AG09319 (cell line): Measurements from ENCODE around the gene CEBPG.

Experiments
- DNase-seq: peaks from one replicate; pipeline ENCODE4 v3.0.0-alpha.2; 2010; ENCODE audit warnings: low read depth; ENCODE audit errors: extremely low read depth
- CTCF ChIP-seq: IDR thresholded peaks from 2 replicates; pipeline ENCODE4 v1.5.1; 2011; ENCODE audit warnings: low read depth, mild to moderate bottlenecking, inconsistent platforms, low read length, moderate library complexity

CEBPG gene

GRCh38 chr19:33376423-33376822 lies 2.9 kb downstream of the CEBPG start:
- TF ChIP-seq CTCF, result no peak
- DNase-seq, result peak; percentile 61

GRCh38 chr19:33376941-33377557 lies 3.5 kb downstream of the CEBPG start:
- no peak for TF ChIP-seq CTCF

GRCh38 chr19:33377586-33378475 lies 4.3 kb downstream of the CEBPG start:
- no peak for TF ChIP-seq CTCF
- DNase-seq, result no peak

More at GRCh38 chr19:33376941-33377557, 3.5 kb downstream of the CEBPG start:
- DNase-seq, result no peak

- no peak for DNase-seq
- TF ChIP-seq CTCF, result no peak
These were observed 5.8 kb downstream of the CEBPG start for GRCh38 chr19:33379151-33379829.

- DNase-seq, result no peak
- TF ChIP-seq CTCF, result no peak
These were observed 7.6 kb downstream of the CEBPG start for GRCh38 chr19:33381101-33381500.

- TF ChIP-seq CTCF, result no peak
- DNase-seq, result no peak
These were observed 8.5 kb downstream of the CEBPG start for GRCh38 chr19:33382006-33382405.

GRCh38 chr19:33382982-33383381 lies 9.5 kb downstream of the CEBPG start:
- no peak for TF ChIP-seq CTCF
- no peak for DNase-seq
